M059J (cell line): ENCODE measurements around the gene COQ8B. TPM values are rescaled to one million over a fixed set of nuclear protein-coding genes. Genes with fewer than 3 reads are reported as not detected.

ENCODE experiments used
- total RNA-seq: library from RNA; depleted of rRNA; stranded (reverse); fragments of >200 nt; shearing (Covaris generic); gene quantifications from 2 replicates; pipeline ENCODE4 v1.2.3, GENCODE V29; 2014; rRNA removed

The COQ8B gene
- total RNA-seq, 1 experiment from 2014 or later = 30.8 TPM

Other genes starting within 250 kb of the COQ8B start
- 0.10 and 0.67 TPM in 2 replicates for gene SPTBN4, start 249.9 kb downstream of the COQ8B start, total RNA-seq
- gene SHKBP1, start 140.0 kb downstream of the COQ8B start, total RNA-seq = 30.5 and 66.3 TPM in 2 replicates
- gene LTBP4, start 115.5 kb downstream of the COQ8B start, total RNA-seq = 7.1 and 7.3 TPM in 2 replicates
- 10.2 and 18.1 TPM in 2 replicates for gene NUMBL, start 26.2 kb downstream of the COQ8B start, total RNA-seq
- 6.3 and 7.2 TPM in 2 replicates for gene ITPKC, start 226 bp upstream of the COQ8B start, total RNA-seq
- gene ACTMAP, start 33.6 kb upstream of the COQ8B start, total RNA-seq = 0.76 and 1.3 TPM in 2 replicates
- gene SNRPA, start 34.3 kb upstream of the COQ8B start, total RNA-seq = 76.3 and 93.3 TPM in 2 replicates
- gene MIA, start 58.6 kb upstream of the COQ8B start, total RNA-seq = not detected in 2 replicates
- gene RAB4B, start 61.4 kb upstream of the COQ8B start, total RNA-seq = 13.2 and 34.2 TPM in 2 replicates
- 24.1 and 39.7 TPM in 2 replicates for gene EGLN2, start 82.3 kb upstream of the COQ8B start, total RNA-seq
- gene CYP2A6, start 133.6 kb upstream of the COQ8B start, total RNA-seq = not detected in 2 replicates
- gene CYP2A7, start 165.3 kb upstream of the COQ8B start, total RNA-seq = not detected in 2 replicates